Epithelial cell of alveolus of lung (primary cell): ENCODE measurements around the gene CCL7. TPM values are rescaled to one million over a fixed set of nuclear protein-coding genes. Genes with fewer than 3 reads are reported as not detected.

Experiments used
- total RNA-seq: library from RNA; depleted of rRNA; stranded (reverse); fragments of >200 nt; gene quantifications from 2 replicates; pipeline ENCODE4 v1.2.1, GENCODE V29; 2015

CCL7 gene
- total RNA-seq = 2.4 and 10.0 TPM in 2 replicates

GRCh38 chr17:34269969-34270368, at the start of gene CCL7:
CCL7 (plus strand) TSS chr17:34270221; CDS start chr17:34270291, 70 bp downstream.

GRCh38 chr17:34254651-34255380, 15.2 kb upstream of the CCL7 start, which contains the start of gene CCL2:
CCL2 (plus strand) TSS chr17:34255285; CDS start chr17:34255350, 65 bp downstream.

DNA sequence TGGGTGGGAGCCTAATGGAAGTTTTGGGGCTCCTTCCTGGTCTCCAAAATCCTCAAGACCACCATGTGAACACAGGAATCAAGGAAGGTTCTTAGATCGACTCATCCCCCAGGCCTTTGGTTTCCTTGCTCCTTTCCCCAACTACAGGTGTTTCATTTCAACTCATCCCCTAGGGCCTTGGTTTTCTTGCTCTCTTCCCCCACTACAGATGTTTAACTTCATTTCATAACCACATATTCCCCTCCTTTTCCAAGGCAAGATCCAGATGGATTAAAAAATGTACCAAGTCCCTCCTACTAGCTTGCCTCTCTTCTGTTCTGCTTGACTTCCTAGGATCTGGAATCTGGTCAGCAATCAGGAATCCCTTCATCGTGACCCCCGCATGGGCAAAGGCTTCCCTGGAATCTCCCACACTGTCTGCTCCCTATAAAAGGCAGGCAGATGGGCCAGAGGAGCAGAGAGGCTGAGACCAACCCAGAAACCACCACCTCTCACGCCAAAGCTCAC, 15.3 kb downstream of the CCL7 start, which contains the start of gene CCL11:
CCL11 (plus strand) TSS at position 457 of the 507 bp plus-strand sequence. CDS start 67 bp downstream, outside the sequence.

GRCh38 chr17:34319039-34319483, 49.0 kb downstream of the CCL7 start, which contains the start of gene CCL8:
CCL8 (plus strand) TSS chr17:34319435; CDS start chr17:34319502, 67 bp downstream.

Other genes with a start within 250 kb of the CCL7 start
- 8.6 and 324 TPM in 2 replicates for gene CCL2, start 14.9 kb upstream of the CCL7 start, total RNA-seq
- gene CCL11, start 15.5 kb downstream of the CCL7 start, total RNA-seq = 0.13 TPM in 1 of 2 replicates, not detected in the other
- gene CCL8, start 49.2 kb downstream of the CCL7 start, total RNA-seq = not detected in 2 replicates
- not detected in 2 replicates for gene CCL13, start 86.3 kb downstream of the CCL7 start, total RNA-seq
- gene CCL1, start 93.0 kb downstream of the CCL7 start, total RNA-seq = not detected in 2 replicates